Measurements from ENCODE around the gene NUDT4.

DNA sequence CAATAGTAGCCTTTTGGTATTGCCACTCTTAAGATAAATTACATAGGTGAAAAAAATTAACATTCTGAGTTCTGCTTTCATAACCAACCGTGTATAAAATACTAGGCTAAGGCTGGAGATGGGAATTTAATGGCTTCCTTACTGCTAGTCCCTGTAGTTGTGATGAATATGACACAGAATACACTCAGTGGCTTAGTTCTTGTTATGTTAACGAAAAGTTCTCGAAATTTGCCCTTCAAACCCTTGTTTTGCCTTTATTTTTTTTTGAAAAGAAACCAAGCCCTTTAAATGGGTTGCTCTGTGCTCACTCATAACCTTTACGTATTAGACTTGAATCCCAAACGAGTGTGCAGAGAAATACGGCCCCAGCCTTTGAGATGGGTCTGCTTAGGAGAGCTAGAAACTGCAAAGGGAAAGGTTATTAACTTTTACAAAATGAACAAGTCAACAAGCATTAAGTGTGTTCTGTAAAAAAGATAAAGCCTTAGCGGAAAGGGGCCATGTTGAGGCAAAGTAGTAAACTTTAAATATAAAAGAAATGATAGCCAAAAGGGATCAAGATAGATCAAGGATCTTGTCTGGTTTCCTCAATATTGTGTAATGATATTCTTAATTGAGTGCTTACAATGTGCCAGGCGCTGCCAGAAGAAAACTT lies 1.7 kb downstream of the NUDT4 start:
- TF ChIP-seq, protein P1, sequence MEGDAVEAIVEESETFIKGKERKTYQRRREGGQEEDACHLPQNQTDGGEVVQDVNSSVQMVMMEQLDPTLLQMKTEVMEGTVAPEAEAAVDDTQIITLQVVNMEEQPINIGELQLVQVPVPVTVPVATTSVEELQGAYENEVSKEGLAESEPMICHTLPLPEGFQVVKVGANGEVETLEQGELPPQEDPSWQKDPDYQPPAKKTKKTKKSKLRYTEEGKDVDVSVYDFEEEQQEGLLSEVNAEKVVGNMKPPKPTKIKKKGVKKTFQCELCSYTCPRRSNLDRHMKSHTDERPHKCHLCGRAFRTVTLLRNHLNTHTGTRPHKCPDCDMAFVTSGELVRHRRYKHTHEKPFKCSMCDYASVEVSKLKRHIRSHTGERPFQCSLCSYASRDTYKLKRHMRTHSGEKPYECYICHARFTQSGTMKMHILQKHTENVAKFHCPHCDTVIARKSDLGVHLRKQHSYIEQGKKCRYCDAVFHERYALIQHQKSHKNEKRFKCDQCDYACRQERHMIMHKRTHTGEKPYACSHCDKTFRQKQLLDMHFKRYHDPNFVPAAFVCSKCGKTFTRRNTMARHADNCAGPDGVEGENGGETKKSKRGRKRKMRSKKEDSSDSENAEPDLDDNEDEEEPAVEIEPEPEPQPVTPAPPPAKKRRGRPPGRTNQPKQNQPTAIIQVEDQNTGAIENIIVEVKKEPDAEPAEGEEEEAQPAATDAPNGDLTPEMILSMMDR (IDR thresholded peaks at IDR 0.05): no peak
- TF ChIP-seq POLR2A (IDR thresholded peaks at IDR 0.05): no peak
